Fibroblast of skin of abdomen (primary cell): ENCODE data around the gene STEAP1.
"Not testable (repeated sequence)": the region's sequence is repeated elsewhere in the genome, so short reads cannot be mapped to it uniquely, and the experiment has no call there.

ENCODE experiments used
- DNase-seq: peaks from one replicate; pipeline ENCODE4 v3.0.0-alpha.2; 2013

STEAP1 gene

GRCh38 chr7:90173127-90173844, 19.0 kb downstream of the STEAP1 start:
- no peak for DNase-seq

- DNase-seq = no peak
Observed at GRCh38 chr7:90175667-90176066, 21.4 kb downstream of the STEAP1 start.

- DNase-seq = no peak
Observed at GRCh38 chr7:90176195-90176594, 21.9 kb downstream of the STEAP1 start.

GRCh38 chr7:90178166-90178565, 23.9 kb downstream of the STEAP1 start:
- DNase-seq = no peak

DNA sequence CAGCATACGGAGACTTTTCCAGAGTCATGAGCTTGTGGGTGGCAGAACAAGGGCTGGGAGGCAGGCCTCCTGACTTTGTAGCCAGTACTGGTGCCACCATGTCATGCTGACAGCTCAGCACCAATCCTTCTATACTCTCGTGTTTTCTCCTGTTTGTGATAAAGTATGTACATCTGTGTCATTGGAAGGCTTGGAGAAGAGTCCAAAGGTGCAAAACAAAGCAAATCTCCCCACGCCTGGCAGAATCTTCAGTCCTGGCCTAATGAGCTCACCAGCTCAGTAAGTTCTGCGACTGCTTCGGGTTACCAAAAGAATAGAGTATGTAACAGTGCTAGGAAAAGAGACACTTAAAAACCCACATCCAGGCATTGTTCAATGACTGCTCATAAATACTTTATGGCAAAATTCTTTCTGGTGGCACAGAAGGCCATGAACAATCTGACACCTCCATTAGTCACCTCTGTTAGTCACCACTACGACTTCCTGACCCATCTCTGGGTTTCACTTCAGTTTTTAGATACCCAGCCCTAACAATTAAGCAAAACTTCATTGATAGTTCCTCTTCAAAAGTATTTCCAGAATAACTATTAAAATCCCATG, 24.5 kb downstream of the STEAP1 start:
- DNase-seq = peak; percentile 87

GRCh38 chr7:90180011-90180585, 25.8 kb downstream of the STEAP1 start:
- peak; percentile 61 for DNase-seq

DNA sequence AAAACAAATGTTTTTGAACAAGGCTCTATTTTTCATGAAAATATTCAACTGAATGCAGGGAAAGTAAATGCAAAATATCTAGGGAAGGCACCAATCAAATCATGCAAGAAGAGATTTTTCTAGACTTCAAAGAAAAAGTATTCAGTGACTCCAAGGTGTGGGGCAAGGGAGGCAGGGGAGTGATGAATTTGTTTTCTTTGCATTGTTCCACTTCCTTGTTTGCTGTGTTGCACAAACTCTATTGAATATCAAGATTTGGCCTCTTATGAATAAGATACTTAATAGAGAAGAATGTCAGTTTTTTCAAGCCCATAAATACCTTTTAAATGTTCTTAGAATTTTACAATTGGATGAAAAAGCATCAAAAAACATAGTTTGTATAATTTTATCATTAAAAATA, 26.4 kb downstream of the STEAP1 start:
- DNase-seq = no peak

- DNase-seq = no peak
Observed at GRCh38 chr7:90181485-90181884, 27.2 kb downstream of the STEAP1 start.

DNA sequence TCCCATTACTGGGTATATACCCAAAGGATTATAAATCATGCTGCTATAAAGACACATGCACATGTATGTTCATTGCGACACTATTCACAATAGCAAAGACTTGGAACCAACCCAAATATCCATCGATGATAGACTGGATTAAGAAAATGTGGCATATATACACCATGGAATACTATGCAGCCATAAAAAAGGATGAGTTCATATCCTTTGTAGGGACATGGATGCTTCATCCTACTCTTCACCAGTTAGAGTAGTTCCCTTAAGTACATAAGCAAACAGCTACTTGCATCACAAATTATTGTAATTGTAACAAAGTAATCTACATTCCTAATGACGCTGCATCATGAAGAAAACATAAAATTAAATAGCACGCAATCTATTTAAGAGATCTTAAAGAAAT, 32.0 kb downstream of the STEAP1 start:
- DNase-seq = not testable (repeated sequence)

- DNase-seq = no peak
Observed at GRCh38 chr7:90187507-90188050, 33.3 kb downstream of the STEAP1 start.

GRCh38 chr7:90188281-90188680, 34.0 kb downstream of the STEAP1 start:
- DNase-seq = no peak

DNA sequence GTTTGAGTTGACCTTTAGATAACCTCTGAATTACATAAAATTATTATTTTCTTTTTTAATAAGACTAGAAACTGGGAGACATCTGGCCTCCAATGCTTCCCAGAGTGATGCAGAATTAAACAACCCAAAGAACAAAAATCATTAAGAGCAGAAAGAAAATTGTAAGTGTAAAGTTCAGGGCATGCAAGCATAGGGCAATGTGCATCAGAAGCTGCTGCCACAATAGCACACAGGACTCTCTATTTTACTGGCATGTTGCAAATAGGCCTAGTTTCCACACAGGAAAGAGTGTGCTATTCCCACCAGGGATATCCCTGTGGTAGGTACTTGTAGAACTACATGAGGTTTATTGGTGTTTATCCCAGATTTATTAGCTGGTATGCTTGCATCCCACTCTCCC, 36.7 kb downstream of the STEAP1 start:
- DNase-seq = no peak

DNA sequence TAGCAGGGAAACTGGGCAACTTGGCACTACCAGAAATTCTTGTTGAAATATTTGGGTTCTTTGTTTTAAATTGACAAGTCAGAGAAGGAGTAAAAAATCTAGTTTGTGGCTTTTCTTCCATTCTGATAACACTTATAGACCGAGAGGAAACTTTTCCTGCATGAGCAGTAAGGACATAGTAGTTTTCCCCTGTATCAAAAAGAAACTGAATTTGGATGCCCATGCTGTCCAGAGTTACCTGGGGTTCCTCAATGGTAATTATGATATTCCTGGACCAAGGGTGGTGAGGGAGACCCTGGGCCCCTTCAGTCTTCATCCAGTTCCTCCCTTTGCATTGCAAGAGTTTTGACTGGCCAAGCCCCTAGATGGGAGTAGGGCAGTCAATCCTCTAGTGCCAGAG, 37.4 kb downstream of the STEAP1 start:
- no peak for DNase-seq

DNA sequence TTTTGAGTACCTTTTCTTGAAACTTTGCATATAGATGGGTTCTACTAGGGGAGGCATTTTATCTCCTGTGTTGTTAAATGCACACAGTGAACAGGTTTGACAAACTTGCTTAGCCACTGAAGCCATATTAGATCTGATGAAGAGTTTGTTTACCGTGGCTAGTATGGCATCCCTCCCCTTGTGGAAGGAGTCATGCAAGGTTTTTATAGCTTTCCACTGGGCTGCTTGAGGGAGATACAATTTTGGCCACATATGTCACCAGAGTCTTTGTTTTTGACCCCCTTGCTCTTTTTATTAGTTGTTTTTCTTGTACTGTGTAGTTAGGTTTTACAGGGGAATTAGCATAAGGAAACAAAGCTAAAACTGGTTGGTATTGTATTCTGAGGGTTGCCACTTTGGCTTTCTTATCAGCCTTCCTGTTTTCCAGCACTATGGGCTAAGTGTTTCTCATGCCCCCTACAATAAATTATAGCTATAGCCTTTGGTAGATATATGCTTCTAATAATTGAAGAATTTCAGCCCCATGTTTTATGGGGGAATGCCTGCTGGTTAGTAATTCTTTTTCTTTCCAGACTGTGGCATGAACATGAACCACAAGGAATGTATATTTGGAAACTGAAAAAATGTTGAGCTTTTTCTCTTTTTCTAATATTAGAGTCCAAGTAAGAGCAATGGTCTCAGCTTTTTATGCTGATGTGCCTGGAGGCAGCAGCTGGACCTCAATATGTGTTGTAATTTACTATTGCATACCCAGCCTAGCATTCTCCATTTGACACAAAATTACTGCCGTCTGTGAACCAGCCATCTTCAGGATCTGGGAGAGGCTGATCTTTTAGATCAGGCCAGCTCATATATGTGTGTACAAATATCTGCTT, 38.8 kb downstream of the STEAP1 start:
- peak; percentile 76 for DNase-seq

- DNase-seq = no peak
Observed at GRCh38 chr7:90194911-90195809, 40.9 kb downstream of the STEAP1 start.

- DNase-seq = no peak
Observed at GRCh38 chr7:90201500-90202195, 47.4 kb downstream of the STEAP1 start.

GRCh38 chr7:90207956-90208355, 53.7 kb downstream of the STEAP1 start:
- no peak for DNase-seq

- DNase-seq = no peak
Observed at GRCh38 chr7:90209776-90210175, 55.5 kb downstream of the STEAP1 start.

DNA sequence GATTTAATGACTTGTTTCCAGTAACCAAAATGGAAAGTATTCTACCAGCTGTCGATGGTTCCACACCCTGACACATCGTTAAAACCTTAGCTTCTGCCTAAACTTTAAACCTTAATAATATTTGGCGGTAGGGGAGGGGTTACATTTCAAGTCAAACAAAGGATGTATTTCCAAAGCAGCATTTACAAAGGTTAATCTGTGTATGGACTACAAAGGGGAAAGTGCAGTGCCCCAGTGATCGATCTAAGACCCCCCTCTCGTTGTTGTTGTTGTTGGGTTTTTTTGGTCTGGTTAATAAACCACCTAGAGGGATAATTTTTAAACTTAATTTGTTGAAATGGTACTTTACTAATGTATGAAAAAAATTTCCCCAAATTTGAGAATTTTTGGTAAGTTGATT, 56.2 kb downstream of the STEAP1 start:
- no peak for DNase-seq

- DNase-seq = no peak
Observed at GRCh38 chr7:90210981-90211380, 56.7 kb downstream of the STEAP1 start.
